ENCODE results near the gene CIB2. TPM values are rescaled to one million over a fixed set of nuclear protein-coding genes. Genes with fewer than 3 reads are reported as not detected.

CIB2 gene
- total RNA-seq, 2 experiments from 2014 or later = 0.82 to 1.7 TPM

- H3K9me3 Mint-ChIP-seq = no peaks in the 10 kb centered on the region
- H3K27me3 Mint-ChIP-seq = no peaks in the 10 kb centered on the region
- ChIA-PET CTCF (interaction anchor here (4.8 kb wide), 1 partner anchor 16 kb away, joined by 22 read pairs; no protein-coding TSS in a partner anchor), POLR2A (interaction anchor here (0.6 to 14.8 kb wide), 6 partner anchors 10 to 233 kb away, joined by 3 to 304 read pairs (median 8); partner anchors contain the start of genes SKIC8 and TBC1D2B)
- no peaks in the 10 kb centered on the region for H3K36me3 Mint-ChIP-seq (ENCODE audit: low read depth)
- DNase-seq (no peak), ATAC-seq (ENCODE audit: poor library complexity) (no peak)
- Histone ChIP-seq H3K27ac (ENCODE audit: low read depth in 1 of 2, low read length in 2 of 2) (peak overlapping the region; percentile 39 to 79), H3K4me3 (ENCODE audit: low read length) (peak overlapping the region; percentile 9), H3K4me1 (ENCODE audit: insufficient read depth, low read length) (peaks cover 86% of the 10 kb centered on the region), H3K27me3 (ENCODE audit: control insufficient read depth in 1 of 2, insufficient read depth in 2 of 2, low read length in 2 of 2) (no peaks in the 10 kb centered on the region), H3K36me3 (ENCODE audit: insufficient read depth, low read length) (no peaks in the 10 kb centered on the region), H3K9me3 (ENCODE audit: control insufficient read depth in 1 of 2, insufficient read depth in 1 of 2, low read length in 2 of 2) (no peaks in the 10 kb centered on the region)
- H3K27ac Mint-ChIP-seq = no peak overlapping the region
- TF ChIP-seq CTCF (IDR thresholded peaks at IDR 0.05) = no peak
- H3K4me3 Mint-ChIP-seq = no peak overlapping the region
- intact Hi-C loops (cut with DNase I, micrococcal nuclease) = no loop called here
- peaks cover 2% of the 10 kb centered on the region for H3K4me1 Mint-ChIP-seq (ENCODE audit: low read depth)
Measured at GRCh38 chr15:78065973-78066946, 65.0 kb downstream of the CIB2 start.

GRCh38 chr15:78065284-78065872, 65.9 kb downstream of the CIB2 start:
- ATAC-seq (ENCODE audit: poor library complexity) = peak; percentile 13
- Mint-ChIP-seq H3K4me1 (ENCODE audit: low read depth) (peaks cover 2% of the 10 kb centered on the region), H3K27ac (no peak overlapping the region), H3K9me3 (no peaks in the 10 kb centered on the region), H3K4me3 (no peak overlapping the region), H3K27me3 (no peaks in the 10 kb centered on the region), H3K36me3 (ENCODE audit: low read depth) (no peaks in the 10 kb centered on the region)
- Histone ChIP-seq H3K9me3 (ENCODE audit: control insufficient read depth in 1 of 2, insufficient read depth in 1 of 2, low read length in 2 of 2) (no peaks in the 10 kb centered on the region), H3K4me1 (ENCODE audit: insufficient read depth, low read length) (peaks cover 86% of the 10 kb centered on the region), H3K27me3 (ENCODE audit: control insufficient read depth in 1 of 2, insufficient read depth in 2 of 2, low read length in 2 of 2) (no peaks in the 10 kb centered on the region), H3K36me3 (ENCODE audit: insufficient read depth, low read length) (no peaks in the 10 kb centered on the region), H3K4me3 (ENCODE audit: low read length) (peak overlapping the region; percentile 9), H3K27ac (ENCODE audit: low read depth in 1 of 2, low read length in 2 of 2) (peak overlapping the region; percentile 39 to 79)
- CTCF ChIA-PET = no interaction called here
- intact Hi-C loops (cut with DNase I, micrococcal nuclease) = no loop called here
- DNase-seq = peak in 3 of 14 experiments; percentile 50 to 65 (median 50)
- POLR2A ChIA-PET = interaction anchor here (0.6 to 14.8 kb wide), 4 partner anchors 11 to 43 kb away, joined by 3 to 304 read pairs (median 6); partner anchors contain the start of gene TBC1D2B
- no peak for TF ChIP-seq CTCF (IDR thresholded peaks at IDR 0.05)

- Mint-ChIP-seq H3K36me3 (ENCODE audit: low read depth) (no peaks in the 10 kb centered on the region), H3K27me3 (no peaks in the 10 kb centered on the region), H3K4me3 (no peak overlapping the region), H3K9me3 (no peaks in the 10 kb centered on the region), H3K4me1 (ENCODE audit: low read depth) (peaks cover 10% of the 10 kb centered on the region), H3K27ac (no peak overlapping the region)
- POLR2A ChIA-PET = no interaction called here
- Histone ChIP-seq H3K4me3 (ENCODE audit: low read length) (no peak overlapping the region), H3K27ac (ENCODE audit: low read depth in 1 of 2, low read length in 2 of 2) (peak overlapping the region in 1 of 2 donors; percentile 79), H3K4me1 (ENCODE audit: insufficient read depth, low read length) (peaks cover 85% of the 10 kb centered on the region), H3K27me3 (ENCODE audit: control insufficient read depth in 1 of 2, insufficient read depth in 2 of 2, low read length in 2 of 2) (no peaks in the 10 kb centered on the region), H3K36me3 (ENCODE audit: insufficient read depth, low read length) (no peaks in the 10 kb centered on the region), H3K9me3 (ENCODE audit: control insufficient read depth in 1 of 2, insufficient read depth in 1 of 2, low read length in 2 of 2) (no peaks in the 10 kb centered on the region)
- CTCF ChIA-PET = no interaction called here
- no peak for ATAC-seq (ENCODE audit: poor library complexity)
- intact Hi-C loops (cut with DNase I, micrococcal nuclease) = no loop called here
- no peak for TF ChIP-seq CTCF (IDR thresholded peaks at IDR 0.05)
- no peak for DNase-seq
Measured at GRCh38 chr15:78064544-78064943, 66.7 kb downstream of the CIB2 start.
